H1 (cell line): ENCODE results near the gene BCL11A.

ENCODE experiments used
- CTCF ChIP-seq, 3 experiments: IDR thresholded peaks; 1 replicate in 2 of 3; 2 replicates in 1 of 3; pipeline versions ENCODE4 v1.5.1 to v1.6.1; 2011; ENCODE audit warnings: low read length in 3 of 3, mild to moderate bottlenecking in 3 of 3, inconsistent platforms in 2 of 3, low read depth in 1 of 3, moderate library complexity in 1 of 3; ENCODE audit not compliant: insufficient read depth in 1 of 3; ENCODE audit errors: control extremely low read depth in 1 of 3
- EZH2 ChIP-seq: fragments of 200-600 bp; sonication (generic); IDR thresholded peaks from 2 replicates; pipeline ENCODE4 v1.7.1; 2012; ENCODE audit warnings: low read depth, mild to moderate bottlenecking, moderate library complexity, low read length, inconsistent platforms; ENCODE audit not compliant: severe bottlenecking
- GABPA ChIP-seq: IDR thresholded peaks from 2 replicates; pipeline ENCODE4 v1.6.1; 2011; ENCODE audit warnings: mild to moderate bottlenecking, low read length, moderate library complexity, borderline replicate concordance; ENCODE audit not compliant: insufficient read depth
- MAX ChIP-seq: IDR thresholded peaks from 2 replicates; pipeline ENCODE4 v1.6.1; 2012; ENCODE audit warnings: inconsistent platforms
- POLR2AphosphoS5 ChIP-seq: IDR thresholded peaks from 2 replicates; pipeline ENCODE4 v1.6.1; 2011; ENCODE audit warnings: low read depth, low read length
- SIN3A ChIP-seq, 2 experiments: IDR thresholded peaks in 1 of 2; conservative IDR thresholded peaks in 1 of 2; 2 replicates each; pipeline ENCODE4 v1.6.1; 2011 to 2012; ENCODE audit warnings: low read length in 2 of 2, improper control_type of control experiment in 1 of 2, low read depth in 1 of 2, mild to moderate bottlenecking in 1 of 2
- TEAD4 ChIP-seq: IDR thresholded peaks from 2 replicates; pipeline ENCODE4 v1.6.1; 2012; ENCODE audit warnings: low read depth, low read length, inconsistent platforms, mixed read lengths

DNA sequence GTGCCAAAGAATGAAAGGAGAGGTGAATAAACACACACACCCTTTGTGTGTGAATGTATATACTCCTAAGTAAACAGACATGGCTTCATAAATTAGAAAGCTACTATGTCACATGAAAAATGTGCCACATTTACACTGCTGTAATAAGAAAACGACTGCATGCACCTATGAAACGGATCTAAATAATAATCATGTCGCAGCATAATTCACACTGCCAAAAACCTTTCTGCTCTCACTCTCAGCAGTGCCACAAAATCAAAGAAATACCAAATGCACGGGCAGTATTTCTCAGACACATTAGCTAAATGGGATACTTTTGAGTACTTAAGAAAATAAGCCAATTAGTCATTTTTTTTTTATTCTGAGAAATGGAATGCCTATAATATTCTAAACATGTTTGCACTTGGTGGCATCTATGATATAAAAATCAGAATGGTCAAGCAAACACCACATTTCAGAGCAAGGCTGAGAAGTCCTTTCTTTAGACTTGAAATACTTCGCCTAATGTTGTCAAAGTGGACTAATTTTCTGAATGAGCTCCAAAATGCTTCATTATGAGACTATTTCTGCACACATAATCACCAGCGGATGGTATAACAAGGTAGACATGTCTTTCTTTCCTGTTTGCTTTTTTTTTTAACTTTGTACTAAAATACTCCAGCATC lies 6.6 kb downstream of the BCL11A start:
- TF ChIP-seq MAX (no peak), EZH2 (no peak), SIN3A (conservative IDR thresholded peaks at IDR 0.05 in 1 of 2, IDR thresholded peaks at IDR 0.05 in 1 of 2; ENCODE audit: low read depth in 1 of 2, low read length in 2 of 2) (no peak), CTCF (IDR thresholded peaks at IDR 0.05; ENCODE audit: control extremely low read depth in 1 of 3, insufficient read depth in 1 of 3, low read depth in 1 of 3, low read length in 3 of 3) (no peak), POLR2AphosphoS5 (no peak), TEAD4 (no peak), GABPA (no peak)
